Left lung (tissue), 10 donors: ENCODE measurements around the gene TEAD1. TPM values are rescaled to one million over a fixed set of nuclear protein-coding genes. Genes with fewer than 3 reads are reported as not detected.
A peak's percentile ranks its signal among the peaks of the same experiment; 100 is the strongest.

Experiments
- ATAC-seq: fragments of 200-7000 bp; cut with Tn5 transposase; one replicate; pipeline ENCODE4 v1.9.1; 2020; ENCODE audit warnings: moderate library complexity
- DNase-seq, 4 donors: peaks; one replicate each; pipeline ENCODE4 v3.0.0-alpha.2; 2013 to 2020
- H3K27ac ChIP-seq, 2 donors: fragments of 200-600 bp; sonication (generic) in 1 of 2; one replicate each; pipeline versions ENCODE4 v1.5.0 to v1.8.0; 2020 to 2021
- H3K27me3 ChIP-seq, 2 donors: fragments of 200-600 bp; sonication (generic) in 1 of 2; one replicate each; pipeline versions ENCODE4 v1.5.0 to v1.8.0; 2020 to 2021
- H3K36me3 ChIP-seq, 2 donors: fragments of 200-600 bp; sonication (generic) in 1 of 2; one replicate each; pipeline versions ENCODE4 v1.5.0 to v1.8.0; 2020 to 2021
- H3K4me1 ChIP-seq, 2 donors: fragments of 200-600 bp; one replicate each; pipeline ENCODE4 v1.8.0; 2021
- H3K4me3 ChIP-seq, 2 donors: fragments of 200-600 bp; sonication (generic) in 1 of 2; one replicate each; pipeline versions ENCODE4 v1.5.0 to v1.8.0; 2020 to 2021; ENCODE audit warnings: mild to moderate bottlenecking in 1 of 2
- H3K9me3 ChIP-seq, 2 donors: fragments of 200-600 bp; sonication (generic) in 1 of 2; one replicate each; pipeline versions ENCODE4 v1.5.0 to v1.8.0; 2020 to 2021
- intact Hi-C, 2 donors: fragments of 100-400 bp; cut with DNase I; formaldehyde crosslinking; loops; one replicate each; pipeline versions ENCODE4 v1.11.2 to v1.14.2; 2022
- polyA plus RNA-seq, 6 donors: library from polyadenylated mRNA; unstranded; fragments of 120-200 nt; gene quantifications; one replicate each; pipeline ENCODE4 v1.2.1, GENCODE V29; 2013; ENCODE audit not compliant: insufficient read length in 6 of 6
- total RNA-seq, 2 donors: library from RNA; stranded (reverse); fragmentation: NEBNext Ultra II Directional; extraction: Animal tissue kit (Norgen Biotek cat#: 25700); gene quantifications; one replicate each; pipeline ENCODE4 v1.2.1, GENCODE V29; 2021
- TF ChIP-seq, protein P1 (sequence below), 2 donors: fragments of 200-600 bp; sonication (generic) in 1 of 2; IDR thresholded peaks; one replicate each; pipeline versions ENCODE4 v1.5.0 to v1.8.0; 2021; ENCODE audit warnings: antibody characterized with exemption in 2 of 2
- donor health status: DM: no; HTN: yes; CAD: no.
- donor health status: DM: no; HTN: no; CAD: no.

The TEAD1 gene
- total and polyA plus RNA-seq, 8 donors = 58.1 to 106 (median 86.9) TPM

DNA sequence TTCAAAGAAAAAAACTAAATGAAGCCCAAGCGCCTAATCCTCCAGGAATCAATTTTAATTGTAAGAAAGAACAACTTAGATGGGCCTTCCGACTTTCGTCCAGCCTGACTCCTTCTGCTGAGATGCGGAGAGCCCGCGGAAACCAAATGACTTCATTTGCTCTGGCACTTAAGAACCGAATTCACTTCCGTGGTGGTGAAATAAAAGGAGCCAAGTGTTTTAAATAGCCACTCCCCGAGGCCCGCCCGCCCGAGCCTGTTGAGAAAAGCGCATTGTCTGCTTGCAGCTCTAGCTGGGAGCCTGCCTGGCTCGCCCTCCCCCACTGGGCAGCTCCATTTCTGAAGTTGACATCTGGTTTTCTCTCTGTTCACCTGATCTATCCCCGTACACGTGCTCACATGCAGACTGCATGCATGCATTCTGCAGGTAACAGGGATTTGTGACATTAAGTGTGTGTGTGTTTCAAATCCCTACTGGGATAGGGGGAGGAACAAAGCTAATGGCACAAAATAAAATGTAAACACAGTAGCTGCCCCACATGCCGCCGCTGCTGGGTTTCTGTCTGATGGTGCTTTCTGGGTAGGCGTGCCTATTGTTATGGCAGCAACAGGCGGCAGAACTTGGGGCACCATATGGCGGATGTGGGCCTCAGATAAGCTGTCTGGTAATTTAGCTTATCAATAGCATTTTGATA is 6.2 kb downstream of the TEAD1 start:
- ATAC-seq (peak; percentile 88), DNase-seq (peak; percentile 66 to 89 (median 84))
- H3K9me3 ChIP-seq = no peaks in the 10 kb centered on the region
- H3K27ac ChIP-seq = peak overlapping the region in 1 of 2 donors; percentile 63
- TF ChIP-seq, protein P1, sequence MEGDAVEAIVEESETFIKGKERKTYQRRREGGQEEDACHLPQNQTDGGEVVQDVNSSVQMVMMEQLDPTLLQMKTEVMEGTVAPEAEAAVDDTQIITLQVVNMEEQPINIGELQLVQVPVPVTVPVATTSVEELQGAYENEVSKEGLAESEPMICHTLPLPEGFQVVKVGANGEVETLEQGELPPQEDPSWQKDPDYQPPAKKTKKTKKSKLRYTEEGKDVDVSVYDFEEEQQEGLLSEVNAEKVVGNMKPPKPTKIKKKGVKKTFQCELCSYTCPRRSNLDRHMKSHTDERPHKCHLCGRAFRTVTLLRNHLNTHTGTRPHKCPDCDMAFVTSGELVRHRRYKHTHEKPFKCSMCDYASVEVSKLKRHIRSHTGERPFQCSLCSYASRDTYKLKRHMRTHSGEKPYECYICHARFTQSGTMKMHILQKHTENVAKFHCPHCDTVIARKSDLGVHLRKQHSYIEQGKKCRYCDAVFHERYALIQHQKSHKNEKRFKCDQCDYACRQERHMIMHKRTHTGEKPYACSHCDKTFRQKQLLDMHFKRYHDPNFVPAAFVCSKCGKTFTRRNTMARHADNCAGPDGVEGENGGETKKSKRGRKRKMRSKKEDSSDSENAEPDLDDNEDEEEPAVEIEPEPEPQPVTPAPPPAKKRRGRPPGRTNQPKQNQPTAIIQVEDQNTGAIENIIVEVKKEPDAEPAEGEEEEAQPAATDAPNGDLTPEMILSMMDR (IDR thresholded peaks at IDR 0.05) = no peak
- H3K4me3 ChIP-seq = no peak overlapping the region
- peaks cover 0 to 64% of the 10 kb centered on the region in 2 donors for H3K27me3 ChIP-seq
- intact Hi-C loops = loop anchor here in 1 of 2 donors (10.0 kb wide), 1 partner anchor 124 kb away; no protein-coding TSS in a partner anchor
- H3K4me1 ChIP-seq = peaks cover 10 to 35% of the 10 kb centered on the region in 2 donors
- H3K36me3 ChIP-seq = no peaks in the 10 kb centered on the region

GRCh38 chr11:12680940-12681258 is 6.7 kb downstream of the TEAD1 start:
- Histone ChIP-seq H3K9me3 (no peaks in the 10 kb centered on the region), H3K4me3 (no peak overlapping the region), H3K4me1 (peaks cover 10 to 33% of the 10 kb centered on the region in 2 donors), H3K27me3 (peaks cover 0 to 59% of the 10 kb centered on the region in 2 donors), H3K36me3 (no peaks in the 10 kb centered on the region), H3K27ac (peak overlapping the region in 1 of 2 donors; percentile 63)
- no peak for ATAC-seq
- intact Hi-C loops = loop anchor here in 1 of 2 donors (10.0 kb wide), 1 partner anchor 124 kb away; no protein-coding TSS in a partner anchor
- TF ChIP-seq, protein P1 (IDR thresholded peaks at IDR 0.05) = no peak
- no peak for DNase-seq

GRCh38 chr11:12681466-12681865 is 7.2 kb downstream of the TEAD1 start:
- Histone ChIP-seq H3K4me3 (no peak overlapping the region), H3K36me3 (no peaks in the 10 kb centered on the region), H3K27me3 (peaks cover 0 to 53% of the 10 kb centered on the region in 2 donors), H3K9me3 (no peaks in the 10 kb centered on the region), H3K27ac (no peak overlapping the region), H3K4me1 (peaks cover 10 to 31% of the 10 kb centered on the region in 2 donors)
- TF ChIP-seq, protein P1 (IDR thresholded peaks at IDR 0.05) = no peak
- intact Hi-C loops = loop anchor here in 1 of 2 donors (10.0 kb wide), 1 partner anchor 123 kb away; no protein-coding TSS in a partner anchor
- ATAC-seq = no peak
- DNase-seq = no peak

DNA sequence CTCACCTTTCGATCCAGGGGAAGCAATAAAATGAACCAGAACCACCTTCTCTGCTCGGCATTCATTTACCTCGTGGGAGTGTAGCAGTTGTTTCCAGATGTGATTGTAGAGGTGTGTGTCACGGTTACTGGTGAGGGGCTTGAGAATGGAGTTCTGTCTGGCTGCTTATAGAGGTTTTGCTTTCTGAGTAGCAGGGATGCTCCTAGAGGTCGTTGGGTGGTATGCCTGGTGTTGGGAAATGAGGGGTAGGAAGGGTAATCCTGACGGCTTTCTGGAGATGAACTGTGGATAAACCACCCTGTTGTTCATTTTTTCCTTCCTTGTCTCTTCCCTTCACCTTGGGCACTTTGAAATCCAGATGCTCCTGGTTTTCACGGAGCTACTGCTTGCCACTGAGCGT is 8.1 kb downstream of the TEAD1 start:
- no peak overlapping the region for H3K4me3 ChIP-seq
- intact Hi-C loops = loop anchor here in 1 of 2 donors (10.0 kb wide), 1 partner anchor 123 kb away; no protein-coding TSS in a partner anchor
- H3K4me1 ChIP-seq = peaks cover 10 to 23% of the 10 kb centered on the region in 2 donors
- no peak for ATAC-seq
- no peak for DNase-seq
- no peaks in the 10 kb centered on the region for H3K9me3 ChIP-seq
- no peak overlapping the region for H3K27ac ChIP-seq
- TF ChIP-seq, protein P1 (IDR thresholded peaks at IDR 0.05) = no peak
- H3K36me3 ChIP-seq = no peaks in the 10 kb centered on the region
- peaks cover 0 to 45% of the 10 kb centered on the region in 2 donors for H3K27me3 ChIP-seq

DNA sequence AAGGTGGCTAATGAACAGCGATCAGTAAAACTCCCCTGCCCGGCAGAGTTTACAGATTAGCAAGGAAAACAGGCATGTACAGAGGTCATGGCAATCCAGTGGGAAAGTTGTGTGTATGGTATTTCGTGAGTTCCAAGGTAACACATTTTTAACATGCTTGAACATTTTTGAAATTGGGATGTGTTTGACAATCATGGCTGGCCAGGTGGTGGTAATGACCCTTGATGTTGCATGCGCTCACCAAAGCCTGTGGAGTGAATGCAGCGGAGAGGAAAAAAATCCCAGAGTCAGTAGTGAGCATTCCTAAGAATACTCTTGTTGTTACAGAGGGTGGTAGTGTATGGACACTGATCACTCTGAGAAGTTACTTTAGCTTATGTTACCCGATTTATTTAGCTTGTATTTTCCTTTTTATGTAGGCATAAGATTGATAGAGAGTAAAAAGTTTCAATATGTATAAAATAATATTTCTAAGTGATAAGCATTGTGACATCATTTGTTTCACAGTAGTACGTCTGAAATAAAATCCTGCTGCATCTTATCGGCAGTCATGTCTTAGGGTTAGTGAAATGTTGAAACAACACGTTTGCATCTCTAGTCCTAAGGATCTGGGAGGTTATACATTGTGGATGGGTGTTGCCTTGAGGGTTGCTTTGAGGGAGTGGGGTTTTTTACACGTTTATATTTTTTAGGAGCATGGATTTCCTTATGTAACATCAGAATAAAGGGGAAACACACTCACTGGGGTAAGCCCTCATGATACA is 8.7 kb downstream of the TEAD1 start:
- DNase-seq (no peak), ATAC-seq (no peak)
- peaks cover 10 to 19% of the 10 kb centered on the region in 2 donors for H3K4me1 ChIP-seq
- H3K9me3 ChIP-seq = no peaks in the 10 kb centered on the region
- intact Hi-C loops = loop anchor here in 1 of 2 donors (10.0 kb wide), 1 partner anchor 122 kb away; no protein-coding TSS in a partner anchor
- TF ChIP-seq, protein P1 (IDR thresholded peaks at IDR 0.05) = no peak
- no peak overlapping the region for H3K4me3 ChIP-seq
- no peak overlapping the region for H3K27ac ChIP-seq
- H3K36me3 ChIP-seq = no peaks in the 10 kb centered on the region
- H3K27me3 ChIP-seq = peaks cover 0 to 39% of the 10 kb centered on the region in 2 donors
